CD4-positive, CD25-positive, alpha-beta regulatory T cell (primary cell): ENCODE measurements around the gene ULK3. TPM values are rescaled to one million over a fixed set of nuclear protein-coding genes. Genes with fewer than 3 reads are reported as not detected.

ENCODE experiments used
- ATAC-seq, 2 donors: fragments of 150-1000 bp; cut with Tn5 transposase; one replicate each; pipeline ENCODE4 v1.10.0; 2021; ENCODE audit warnings: low read depth in 2 of 2, moderate number of reproducible peaks in 2 of 2, moderate library complexity in 1 of 2
- DNase-seq, 3 donors: peaks; one replicate each; pipeline versions ENCODE4 v3.0.0 to v3.0.0-alpha.2; 2012 to 2022; ENCODE audit warnings: mixed read lengths in 1 of 3
- H3K27ac ChIP-seq: one replicate; pipeline ENCODE4 v1.7.0; 2013; ENCODE audit warnings: mild to moderate bottlenecking, low read length; ENCODE audit not compliant: insufficient read depth, poor library complexity, severe bottlenecking
- H3K27me3 ChIP-seq: one replicate; pipeline ENCODE4 v1.7.0; 2013; ENCODE audit warnings: low read length; ENCODE audit not compliant: control insufficient read depth, insufficient read depth
- H3K36me3 ChIP-seq: one replicate; pipeline ENCODE4 v1.7.0; 2013; ENCODE audit warnings: mild to moderate bottlenecking, low read length, moderate library complexity; ENCODE audit not compliant: control insufficient read depth, insufficient read depth
- H3K4me1 ChIP-seq: 2 replicates; pipeline ENCODE4 v1.7.0; 2013; ENCODE audit warnings: mild to moderate bottlenecking, low read length; ENCODE audit not compliant: insufficient read depth, control insufficient read depth, poor library complexity, severe bottlenecking
- H3K4me3 ChIP-seq: one replicate; pipeline ENCODE4 v1.7.0; 2013; ENCODE audit warnings: low read depth, mild to moderate bottlenecking, low read length, moderate library complexity
- H3K9me3 ChIP-seq, 2 experiments: 1 replicate in 1 of 2; 2 replicates in 1 of 2; pipeline ENCODE4 v1.7.0; 2013; ENCODE audit warnings: low read length in 2 of 2, mild to moderate bottlenecking in 1 of 2, moderate library complexity in 1 of 2; ENCODE audit not compliant: control insufficient read depth in 2 of 2
- H3K27ac Mint-ChIP-seq, 3 donors: one replicate each; pipeline ENCODE4 v1.8.0; 2020 to 2022; ENCODE audit warnings: mild to moderate bottlenecking in 3 of 3, mixed read lengths in 3 of 3, moderate library complexity in 2 of 3
- H3K27me3 Mint-ChIP-seq: one replicate; pipeline ENCODE4 v1.8.0; 2022; ENCODE audit warnings: mild to moderate bottlenecking, mixed read lengths
- H3K36me3 Mint-ChIP-seq: one replicate; pipeline ENCODE4 v1.8.0; 2020; ENCODE audit warnings: mixed read lengths
- H3K4me1 Mint-ChIP-seq, 4 donors: one replicate each; pipeline ENCODE4 v1.8.0; 2020 to 2022; ENCODE audit warnings: mixed read lengths in 4 of 4, mild to moderate bottlenecking in 1 of 4
- H3K4me3 Mint-ChIP-seq, 4 donors: one replicate each; pipeline ENCODE4 v1.8.0; 2020 to 2022; ENCODE audit warnings: mild to moderate bottlenecking in 4 of 4, mixed read lengths in 4 of 4, moderate library complexity in 3 of 4
- H3K9me3 Mint-ChIP-seq, 7 donors: one replicate each; pipeline ENCODE4 v1.8.0; 2020 to 2022; ENCODE audit warnings: mixed read lengths in 7 of 7, mild to moderate bottlenecking in 3 of 7, moderate library complexity in 2 of 7
- polyA plus RNA-seq, 4 donors: library from polyadenylated mRNA; unstranded; fragments of 300-500 nt; fragmentation: Illumina TruSeq; gene quantifications; one replicate each; pipeline ENCODE4 v1.2.3, GENCODE V29; 2021
- total RNA-seq: library from RNA; stranded (reverse); gene quantifications from one replicate; pipeline ENCODE4 v1.2.3, GENCODE V29; 2022

Gene ULK3
- total and polyA plus RNA-seq, 5 donors from 2014 or later = 22.5 to 54.4 (median 35.2) TPM

DNA sequence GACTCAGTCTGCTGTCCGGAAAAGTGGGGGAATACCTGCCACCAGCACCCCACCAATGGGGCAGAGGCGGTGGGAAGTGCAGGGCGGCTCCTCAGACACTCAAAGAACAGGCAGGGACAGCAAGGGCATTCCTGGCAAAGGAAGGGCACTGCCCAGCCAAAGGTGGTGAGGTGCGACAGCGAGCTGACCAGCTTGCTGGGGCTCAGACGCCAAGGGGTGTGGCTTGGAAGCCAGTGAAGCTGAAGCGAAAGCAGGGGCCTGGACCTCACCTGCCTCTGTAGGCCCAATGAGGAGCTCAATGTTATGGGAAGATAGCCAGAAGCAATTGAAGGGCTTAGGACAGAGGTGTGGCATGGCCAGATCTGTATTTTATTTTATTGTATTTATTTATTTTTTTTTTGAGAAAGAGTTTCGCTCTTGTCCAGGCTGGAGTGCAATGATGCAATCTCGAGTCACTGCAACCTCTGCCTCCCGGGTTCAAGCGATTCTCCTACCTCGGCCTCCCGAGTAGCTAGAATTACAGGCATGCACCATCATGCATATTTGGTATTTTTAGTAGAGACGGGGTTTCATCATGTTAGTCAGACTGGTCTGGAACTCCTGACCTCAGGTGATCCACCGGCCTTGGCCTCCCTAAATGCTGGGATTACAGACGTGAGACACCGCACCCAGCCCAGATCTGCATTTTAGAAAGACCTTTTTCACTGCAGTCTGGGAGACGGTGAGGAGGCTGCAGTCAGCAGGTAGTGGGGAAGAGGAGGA lies 34.7 kb downstream of the ULK3 start:
- H3K27ac ChIP-seq = no peak overlapping the region

DNA sequence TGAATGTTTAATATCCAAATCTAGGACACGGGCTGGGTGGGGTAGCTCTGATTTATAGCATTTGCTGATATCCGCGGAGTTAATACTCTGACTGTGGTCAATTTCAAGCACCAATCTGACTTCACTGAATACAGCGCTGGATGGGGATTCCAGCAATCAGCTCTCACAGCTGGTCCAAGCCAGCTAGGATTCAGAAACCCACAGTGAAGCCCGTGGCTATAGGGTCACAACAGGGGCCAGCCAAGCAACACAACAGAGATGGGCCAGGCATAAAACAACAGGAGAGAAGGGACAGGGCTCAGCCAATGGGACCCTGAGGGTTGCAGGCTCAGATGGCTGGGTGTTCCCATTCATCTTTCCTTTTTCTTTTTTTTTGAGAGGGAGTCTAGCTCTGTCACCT lies 35.7 kb downstream of the ULK3 start:
- DNase-seq = no peak

More for the DNA sequence above, 34.7 kb downstream of the ULK3 start:
- H3K4me1 ChIP-seq = peaks cover 4% of the 10 kb centered on the region
- no peak overlapping the region for H3K4me3 Mint-ChIP-seq
- H3K4me3 ChIP-seq = no peak overlapping the region
- no peaks in the 10 kb centered on the region for H3K27me3 ChIP-seq
- H3K9me3 ChIP-seq = no peaks in the 10 kb centered on the region
- DNase-seq = no peak
- peak overlapping the region; percentile 61 to 88 (median 82) for H3K27ac Mint-ChIP-seq
- no peaks in the 10 kb centered on the region for H3K9me3 Mint-ChIP-seq
- peaks cover 9 to 33% (median 13%) of the 10 kb centered on the region in 4 donors for H3K4me1 Mint-ChIP-seq
- peaks cover 5% of the 10 kb centered on the region for H3K36me3 Mint-ChIP-seq
- H3K36me3 ChIP-seq = peaks cover 11% of the 10 kb centered on the region
- no peak for ATAC-seq
- H3K27me3 Mint-ChIP-seq = no peaks in the 10 kb centered on the region

DNA sequence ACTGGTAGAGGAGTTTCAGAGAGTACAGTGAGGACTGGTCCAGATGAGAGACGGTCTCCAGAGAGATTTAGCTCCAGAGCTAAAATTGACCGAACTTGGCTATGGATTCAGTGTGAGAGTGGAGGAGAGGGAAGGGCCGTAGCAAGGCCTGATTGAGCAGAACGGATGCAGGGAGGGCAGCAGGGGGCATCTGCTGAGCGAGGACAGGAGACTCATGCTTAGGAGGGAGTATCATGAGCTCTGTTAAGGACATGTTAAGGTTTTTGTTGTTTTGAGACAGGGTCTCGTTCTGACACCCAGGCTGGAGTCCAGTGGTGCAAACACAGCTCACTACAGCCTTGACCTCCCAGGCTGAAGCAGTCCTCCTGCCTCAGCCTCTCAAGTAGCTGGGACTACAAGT lies 38.0 kb downstream of the ULK3 start:
- Mint-ChIP-seq H3K4me1 (peaks cover 9 to 41% (median 15%) of the 10 kb centered on the region in 4 donors), H3K27ac (peak overlapping the region in 2 of 3 donors; percentile 67 to 76), H3K27me3 (no peaks in the 10 kb centered on the region), H3K9me3 (no peaks in the 10 kb centered on the region), H3K36me3 (peaks cover 10% of the 10 kb centered on the region), H3K4me3 (peak overlapping the region in 1 of 4 donors; percentile 16)
- no peak for DNase-seq
- H3K4me1 ChIP-seq = peaks cover 11% of the 10 kb centered on the region
- no peaks in the 10 kb centered on the region for H3K27me3 ChIP-seq
- no peak overlapping the region for H3K4me3 ChIP-seq
- no peak overlapping the region for H3K27ac ChIP-seq
- no peaks in the 10 kb centered on the region for H3K9me3 ChIP-seq
- ATAC-seq = no peak
- peaks cover 44% of the 10 kb centered on the region for H3K36me3 ChIP-seq

More for the DNA sequence above, 35.7 kb downstream of the ULK3 start:
- H3K9me3 Mint-ChIP-seq = no peaks in the 10 kb centered on the region
- peak overlapping the region; percentile 29 for H3K27ac ChIP-seq
- H3K4me3 Mint-ChIP-seq = no peak overlapping the region
- H3K27ac Mint-ChIP-seq = peak overlapping the region; percentile 83 to 88 (median 88)
- peaks cover 4% of the 10 kb centered on the region for H3K4me1 ChIP-seq
- no peaks in the 10 kb centered on the region for H3K27me3 Mint-ChIP-seq
- no peaks in the 10 kb centered on the region for H3K9me3 ChIP-seq
- peaks cover 21% of the 10 kb centered on the region for H3K36me3 ChIP-seq
- peaks cover 9 to 33% (median 13%) of the 10 kb centered on the region in 4 donors for H3K4me1 Mint-ChIP-seq
- no peak overlapping the region for H3K4me3 ChIP-seq
- H3K27me3 ChIP-seq = no peaks in the 10 kb centered on the region
- peaks cover 5% of the 10 kb centered on the region for H3K36me3 Mint-ChIP-seq
- ATAC-seq = no peak

DNA sequence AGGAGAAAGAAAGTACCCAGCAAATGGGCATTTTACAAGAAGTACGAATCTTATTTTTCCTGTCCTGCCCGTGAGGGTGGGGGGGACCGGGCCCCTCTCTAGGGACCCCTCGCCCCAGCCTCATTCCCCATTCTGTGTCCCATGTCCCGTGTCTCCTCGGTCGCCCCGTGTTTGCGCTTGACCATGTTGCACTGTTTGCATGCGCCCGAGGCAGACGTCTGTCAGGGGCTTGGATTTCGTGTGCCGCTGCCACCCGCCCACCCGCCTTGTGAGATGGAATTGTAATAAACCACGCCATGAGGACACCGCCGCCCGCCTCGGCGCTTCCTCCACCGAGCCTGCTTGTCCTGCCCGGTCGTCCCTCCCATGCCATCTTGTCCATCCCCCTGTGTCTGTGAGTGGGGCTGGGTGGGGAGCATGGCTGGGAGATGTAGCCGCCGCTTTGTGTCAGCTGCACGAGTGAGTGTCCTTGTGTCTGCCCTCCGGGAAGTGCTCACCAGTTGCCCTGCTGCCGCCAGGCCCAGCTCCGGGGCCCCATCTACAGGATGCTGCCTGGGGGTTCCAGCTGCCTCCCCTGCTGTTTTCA lies 40.0 kb downstream of the ULK3 start:
- H3K27ac Mint-ChIP-seq = peak overlapping the region in 1 of 3 donors; percentile 60
- Histone ChIP-seq H3K4me3 (no peak overlapping the region), H3K27me3 (no peaks in the 10 kb centered on the region), H3K9me3 (no peaks in the 10 kb centered on the region), H3K4me1 (peaks cover 30% of the 10 kb centered on the region), H3K27ac (no peak overlapping the region), H3K36me3 (peaks cover 64% of the 10 kb centered on the region)
- H3K4me1 Mint-ChIP-seq = peaks cover 9 to 48% (median 22%) of the 10 kb centered on the region in 4 donors
- DNase-seq (no peak), ATAC-seq (no peak)
- H3K27me3 Mint-ChIP-seq = no peaks in the 10 kb centered on the region
- no peaks in the 10 kb centered on the region for H3K9me3 Mint-ChIP-seq
- peaks cover 14% of the 10 kb centered on the region for H3K36me3 Mint-ChIP-seq
- no peak overlapping the region for H3K4me3 Mint-ChIP-seq

DNA sequence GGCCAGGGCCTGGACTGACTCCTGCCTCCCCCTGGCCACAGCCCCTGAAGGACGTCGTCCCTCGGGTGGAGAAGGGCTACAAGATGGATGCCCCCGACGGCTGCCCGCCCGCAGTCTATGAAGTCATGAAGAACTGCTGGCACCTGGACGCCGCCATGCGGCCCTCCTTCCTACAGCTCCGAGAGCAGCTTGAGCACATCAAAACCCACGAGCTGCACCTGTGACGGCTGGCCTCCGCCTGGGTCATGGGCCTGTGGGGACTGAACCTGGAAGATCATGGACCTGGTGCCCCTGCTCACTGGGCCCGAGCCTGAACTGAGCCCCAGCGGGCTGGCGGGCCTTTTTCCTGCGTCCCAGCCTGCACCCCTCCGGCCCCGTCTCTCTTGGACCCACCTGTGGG lies 40.7 kb downstream of the ULK3 start:
- H3K27me3 ChIP-seq = no peaks in the 10 kb centered on the region
- Mint-ChIP-seq H3K4me3 (no peak overlapping the region), H3K27ac (no peak overlapping the region), H3K4me1 (peaks cover 9 to 48% (median 26%) of the 10 kb centered on the region in 4 donors), H3K27me3 (no peaks in the 10 kb centered on the region), H3K9me3 (no peaks in the 10 kb centered on the region), H3K36me3 (peaks cover 16% of the 10 kb centered on the region)
- H3K36me3 ChIP-seq = peaks cover 66% of the 10 kb centered on the region
- DNase-seq (no peak), ATAC-seq (no peak)
- no peak overlapping the region for H3K27ac ChIP-seq
- peaks cover 37% of the 10 kb centered on the region for H3K4me1 ChIP-seq
- H3K4me3 ChIP-seq = no peak overlapping the region
- H3K9me3 ChIP-seq = no peaks in the 10 kb centered on the region

DNA sequence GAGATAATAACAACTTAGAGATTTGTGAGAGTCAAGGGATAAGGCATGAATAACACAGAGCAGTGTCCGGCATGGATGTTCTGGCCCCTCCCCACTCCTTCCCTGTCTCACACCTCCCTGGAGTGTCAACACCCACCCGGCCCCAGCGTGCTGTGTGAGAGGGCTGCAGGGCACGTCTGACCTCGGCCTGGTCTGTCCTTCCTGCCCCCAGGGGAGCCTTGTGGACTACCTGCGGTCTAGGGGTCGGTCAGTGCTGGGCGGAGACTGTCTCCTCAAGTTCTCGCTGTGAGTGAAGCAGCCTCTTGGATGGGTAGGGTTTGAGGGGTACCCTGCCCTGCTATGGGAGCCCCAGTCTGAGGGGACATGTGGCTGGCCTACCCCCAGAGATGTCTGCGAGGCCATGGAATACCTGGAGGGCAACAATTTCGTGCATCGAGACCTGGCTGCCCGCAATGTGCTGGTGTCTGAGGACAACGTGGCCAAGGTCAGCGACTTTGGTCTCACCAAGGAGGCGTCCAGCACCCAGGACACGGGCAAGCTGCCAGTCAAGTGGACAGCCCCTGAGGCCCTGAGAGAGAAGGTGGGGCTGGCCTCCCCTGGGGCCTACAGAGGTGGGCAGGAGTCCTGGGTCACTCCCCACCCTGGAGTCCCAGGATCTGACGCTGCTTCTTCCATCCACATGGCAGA lies 41.5 kb downstream of the ULK3 start:
- Mint-ChIP-seq H3K9me3 (no peaks in the 10 kb centered on the region), H3K4me3 (no peak overlapping the region), H3K27me3 (no peaks in the 10 kb centered on the region), H3K4me1 (peaks cover 9 to 50% (median 23%) of the 10 kb centered on the region in 4 donors), H3K27ac (peak overlapping the region in 1 of 3 donors; percentile 61), H3K36me3 (peaks cover 16% of the 10 kb centered on the region)
- no peak for DNase-seq
- Histone ChIP-seq H3K4me1 (peaks cover 42% of the 10 kb centered on the region), H3K27ac (no peak overlapping the region), H3K4me3 (no peak overlapping the region), H3K36me3 (peaks cover 66% of the 10 kb centered on the region), H3K27me3 (no peaks in the 10 kb centered on the region), H3K9me3 (no peaks in the 10 kb centered on the region)
- ATAC-seq = no peak

DNA sequence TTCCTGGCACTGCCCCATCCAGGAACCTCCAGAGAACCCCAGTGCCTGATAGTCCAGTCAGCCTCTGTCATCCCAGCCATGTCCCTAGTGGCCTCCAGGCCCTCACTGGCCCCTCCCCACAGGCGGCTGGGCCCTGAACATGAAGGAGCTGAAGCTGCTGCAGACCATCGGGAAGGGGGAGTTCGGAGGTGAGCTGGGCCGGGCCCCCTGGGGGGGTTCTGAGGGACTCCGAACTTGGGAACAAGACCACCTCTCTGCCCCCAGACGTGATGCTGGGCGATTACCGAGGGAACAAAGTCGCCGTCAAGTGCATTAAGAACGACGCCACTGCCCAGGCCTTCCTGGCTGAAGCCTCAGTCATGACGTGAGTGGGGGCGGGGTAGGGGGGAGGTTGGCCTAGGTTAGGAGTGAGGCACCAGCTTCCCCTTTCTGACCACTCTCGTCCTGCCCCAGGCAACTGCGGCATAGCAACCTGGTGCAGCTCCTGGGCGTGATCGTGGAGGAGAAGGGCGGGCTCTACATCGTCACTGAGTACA lies 42.3 kb downstream of the ULK3 start:
- Mint-ChIP-seq H3K27ac (peak overlapping the region; percentile 60 to 90 (median 79)), H3K36me3 (peaks cover 20% of the 10 kb centered on the region), H3K27me3 (no peaks in the 10 kb centered on the region), H3K9me3 (no peaks in the 10 kb centered on the region), H3K4me1 (peaks cover 13 to 55% (median 29%) of the 10 kb centered on the region in 4 donors), H3K4me3 (no peak overlapping the region)
- H3K36me3 ChIP-seq = peaks cover 66% of the 10 kb centered on the region
- H3K4me3 ChIP-seq = no peak overlapping the region
- no peaks in the 10 kb centered on the region for H3K9me3 ChIP-seq
- H3K27me3 ChIP-seq = no peaks in the 10 kb centered on the region
- peaks cover 50% of the 10 kb centered on the region for H3K4me1 ChIP-seq
- H3K27ac ChIP-seq = peak overlapping the region; percentile 95
- DNase-seq = no peak
- ATAC-seq = no peak
